ENCODE results near the gene NPAT.
"Not testable (repeated sequence)": the region's sequence is repeated elsewhere in the genome, so short reads cannot be mapped to it uniquely, and the experiment has no call there.

NPAT gene

DNA sequence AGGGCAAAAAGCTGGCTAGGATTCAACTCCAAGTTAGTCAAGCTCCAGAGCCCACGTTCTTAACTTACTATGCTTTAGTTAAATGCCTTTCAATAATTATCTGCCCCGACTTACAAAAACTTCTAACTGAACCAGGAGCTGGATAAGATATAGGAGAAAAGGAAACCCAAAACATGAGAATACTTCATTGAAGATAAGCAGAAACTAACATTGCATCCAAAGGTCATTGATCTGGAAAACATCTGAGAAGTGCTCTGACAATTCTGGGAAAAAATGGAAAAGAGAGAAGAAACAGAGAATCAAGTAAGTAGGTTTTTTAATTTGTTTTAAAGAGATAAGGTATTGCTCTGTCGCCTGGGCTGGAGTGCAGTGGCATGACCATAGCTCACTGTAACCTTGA is 73.9 kb downstream of the NPAT start:
- DNase-seq: no peak

DNA sequence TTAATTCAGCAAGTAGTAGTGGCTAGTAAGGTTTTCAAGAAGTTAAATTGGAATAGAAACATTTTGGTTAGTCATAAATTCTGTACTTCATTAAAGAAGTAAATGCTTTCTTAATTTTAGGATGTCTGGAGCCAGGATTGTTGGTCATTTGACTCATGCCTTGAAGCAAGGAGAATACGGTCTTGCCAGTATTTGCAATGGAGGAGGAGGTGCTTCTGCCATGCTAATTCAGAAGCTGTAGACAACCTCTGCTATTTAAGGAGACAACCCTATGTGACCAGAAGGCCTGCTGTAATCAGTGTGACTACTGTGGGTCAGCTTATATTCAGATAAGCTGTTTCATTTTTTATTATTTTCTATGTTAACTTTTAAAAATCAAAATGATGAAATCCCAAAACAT is 75.3 kb downstream of the NPAT start:
- DNase-seq: no peak

GRCh38 chr11:108144615-108145014 is 77.8 kb downstream of the NPAT start:
- no peak for DNase-seq

- no peak for DNase-seq
These were observed 80.1 kb downstream of the NPAT start for GRCh38 chr11:108142304-108142703.

DNA sequence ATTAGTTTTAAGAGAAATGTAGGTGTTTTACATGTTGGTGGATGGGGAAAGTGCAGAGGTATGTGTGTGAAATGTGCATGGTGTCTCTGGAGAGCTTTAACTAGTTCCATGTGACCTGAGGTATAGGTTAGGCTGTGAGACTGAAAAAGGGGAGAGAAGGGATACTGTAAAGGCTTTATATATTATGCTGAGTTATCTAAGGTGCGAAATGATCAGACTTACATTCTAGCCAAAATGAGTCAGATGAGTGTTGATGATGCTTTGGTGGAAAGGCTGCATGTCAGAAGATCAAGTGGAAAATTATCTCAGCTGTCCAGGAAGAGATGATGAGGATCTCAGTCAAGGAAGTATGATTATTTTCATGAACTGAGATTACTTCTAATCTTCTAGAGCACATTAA is 85.2 kb downstream of the NPAT start:
- no peak for DNase-seq

DNA sequence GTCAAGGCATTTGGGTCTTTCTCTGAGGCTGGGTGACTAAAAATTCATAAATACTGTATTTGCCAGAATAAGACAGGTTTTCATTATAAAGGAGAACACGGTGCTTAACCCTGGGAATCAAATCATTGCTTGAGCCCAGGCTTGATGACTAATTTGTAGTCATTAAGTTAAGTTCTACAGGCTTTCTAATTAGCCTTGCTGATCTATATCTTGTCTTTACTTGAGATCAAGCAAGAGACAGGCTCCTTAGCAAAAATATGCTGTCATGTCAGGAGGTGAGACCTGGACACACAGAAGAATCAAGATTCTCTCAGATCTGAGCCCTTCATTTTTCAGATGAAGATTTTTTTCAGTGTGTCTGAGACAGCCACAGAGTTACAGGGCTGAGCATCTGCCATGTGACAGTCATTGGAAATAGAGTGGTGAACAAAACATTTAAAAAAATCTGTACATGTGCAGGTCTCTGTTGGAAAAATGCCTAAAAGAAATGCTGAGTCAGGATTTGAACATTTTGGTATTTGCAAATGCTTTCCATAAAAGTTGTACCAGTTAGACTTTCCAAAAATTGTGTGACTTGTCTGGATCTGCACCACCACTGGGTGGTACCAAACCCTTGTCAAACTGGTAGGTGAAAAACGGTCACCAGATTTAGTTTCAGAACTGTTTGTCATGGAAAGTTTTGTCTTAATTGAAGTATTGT is 86.4 kb downstream of the NPAT start:
- DNase-seq: peak; percentile 16 to 22

- not testable (repeated sequence) for DNase-seq
These were observed 89.4 kb downstream of the NPAT start for GRCh38 chr11:108132993-108133538.

DNA sequence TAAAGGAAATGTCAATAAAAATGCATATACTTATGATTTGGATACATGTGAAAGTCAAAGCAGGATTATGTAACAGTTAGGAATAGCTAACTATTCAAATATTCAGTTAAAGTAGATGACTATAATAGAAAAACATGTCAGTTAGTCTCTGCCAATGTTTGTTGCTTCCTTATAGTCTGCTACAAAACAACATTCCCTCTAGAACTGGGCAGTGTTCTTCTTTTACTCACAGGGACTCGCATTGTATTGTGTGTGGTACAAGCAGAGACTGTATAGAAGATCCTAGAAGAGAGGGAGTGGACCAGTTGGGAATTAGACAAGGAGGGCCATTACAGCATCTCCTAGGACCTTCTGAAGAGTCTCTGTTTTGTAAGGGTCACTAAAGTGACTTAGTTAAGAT is 90.4 kb downstream of the NPAT start:
- no peak for DNase-seq

- DNase-seq: no peak
These were observed 93.7 kb downstream of the NPAT start for GRCh38 chr11:108128772-108129171.

GRCh38 chr11:108125096-108125495 is 97.3 kb downstream of the NPAT start:
- no peak for DNase-seq

GRCh38 chr11:108122166-108122628 is 100.2 kb downstream of the NPAT start:
- no peak for DNase-seq

- DNase-seq: peak; percentile 93
These were observed 100.9 kb downstream of the NPAT start, which contains the start of gene ACAT1 for GRCh38 chr11:108121274-108122155. Gene ACAT1, plus strand, starts transcription at chr11:108121567. Its CDS starts 40 bp downstream, at chr11:108121607.

GRCh38 chr11:108120936-108121273 is 101.5 kb downstream of the NPAT start:
- not testable (repeated sequence) for DNase-seq

DNA sequence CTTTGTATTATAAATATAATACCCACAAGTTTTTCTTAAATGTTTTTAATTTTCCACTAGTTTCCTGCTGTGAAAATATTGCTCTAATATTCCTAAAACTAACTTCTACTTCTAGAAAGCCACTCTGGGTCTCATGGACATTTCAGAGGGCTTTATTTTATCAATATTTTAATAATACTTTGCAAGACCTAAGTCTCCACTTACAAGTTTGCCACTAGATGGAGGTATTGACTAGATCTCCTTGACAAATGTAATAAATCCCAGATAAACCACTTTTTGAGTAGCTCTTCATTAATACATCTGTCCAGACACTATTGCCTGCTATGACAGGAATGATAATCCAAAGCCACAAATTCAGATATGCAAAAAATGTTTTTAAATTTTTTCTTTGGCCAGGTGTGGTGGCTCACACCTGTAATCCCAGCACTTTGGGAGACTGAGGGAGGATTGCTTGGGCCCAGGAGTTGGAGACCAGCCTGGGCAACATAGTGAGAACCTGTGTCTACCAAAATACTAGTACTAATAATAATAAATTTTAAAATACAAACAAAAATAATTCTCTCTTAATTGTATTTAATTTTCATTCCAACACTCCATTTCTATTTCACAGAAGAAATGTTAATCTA is 104.6 kb downstream of the NPAT start:
- no peak for DNase-seq

- DNase-seq: no peak
These were observed 106.8 kb downstream of the NPAT start for GRCh38 chr11:108115500-108116140.

- DNase-seq: no peak
These were observed 110.4 kb downstream of the NPAT start for GRCh38 chr11:108112057-108112456.

GRCh38 chr11:108111126-108111525 is 111.3 kb downstream of the NPAT start:
- DNase-seq: no peak

Measured in activated CD4-positive, alpha-beta T cell treated with anti-CD3 and anti-CD28 coated beads, Interleukin-2, amount 50 U/mL, for 4 hours (primary cell).